Stimulated activated naive B cell treated with anti-CD40 and anti-IgM and Interleukin-4, amounts not matched to agents 10 μg/mL and 1 μg/mL and 100 μg/mL, for 72 hours (primary cell): Measurements from ENCODE around the gene OSBPL5.
"Not testable (repeated sequence)": the region's sequence is repeated elsewhere in the genome, so short reads cannot be mapped to it uniquely, and the experiment has no call there.

Source experiments
- ATAC-seq, 2 donors: fragments of 150-1000 bp; cut with Tn5 transposase; replicated peaks; 2 replicates each; pipeline ENCODE4 v1.10.0; 2021; ENCODE audit warnings: moderate library complexity in 1 of 2
- DNase-seq: peaks from one replicate; pipeline ENCODE4 v3.0.0; 2021
- H3K27ac Mint-ChIP-seq: one replicate; pipeline ENCODE4 v1.8.0; 2022; ENCODE audit warnings: mild to moderate bottlenecking, mixed read lengths
- H3K27me3 Mint-ChIP-seq, 2 donors: one replicate each; pipeline ENCODE4 v1.8.0; 2022; ENCODE audit warnings: mixed read lengths in 2 of 2
- H3K36me3 Mint-ChIP-seq, 2 donors: one replicate each; pipeline ENCODE4 v1.8.0; 2022; ENCODE audit warnings: mixed read lengths in 2 of 2, mild to moderate bottlenecking in 1 of 2
- H3K4me1 Mint-ChIP-seq, 2 donors: one replicate each; pipeline ENCODE4 v1.8.0; 2022; ENCODE audit warnings: mixed read lengths in 2 of 2, mild to moderate bottlenecking in 1 of 2
- H3K4me3 Mint-ChIP-seq, 2 donors: one replicate each; pipeline ENCODE4 v1.8.0; 2022; ENCODE audit warnings: mild to moderate bottlenecking in 2 of 2, mixed read lengths in 2 of 2, moderate library complexity in 1 of 2
- H3K9me3 Mint-ChIP-seq, 2 donors: one replicate each; pipeline ENCODE4 v1.8.0; 2022; ENCODE audit warnings: mixed read lengths in 2 of 2, mild to moderate bottlenecking in 1 of 2

The OSBPL5 gene

GRCh38 chr11:3074912-3075589 lies 90.1 kb downstream of the OSBPL5 start:
- Mint-ChIP-seq H3K4me3 (no peak overlapping the region), H3K27ac (no peak overlapping the region), H3K9me3 (no peaks in the 10 kb centered on the region), H3K27me3 (peaks cover 5 to 20% of the 10 kb centered on the region in 2 donors), H3K4me1 (peaks cover 0 to 2% of the 10 kb centered on the region in 2 donors), H3K36me3 (no peaks in the 10 kb centered on the region)
- ATAC-seq, result no peak
- DNase-seq, result no peak

DNA sequence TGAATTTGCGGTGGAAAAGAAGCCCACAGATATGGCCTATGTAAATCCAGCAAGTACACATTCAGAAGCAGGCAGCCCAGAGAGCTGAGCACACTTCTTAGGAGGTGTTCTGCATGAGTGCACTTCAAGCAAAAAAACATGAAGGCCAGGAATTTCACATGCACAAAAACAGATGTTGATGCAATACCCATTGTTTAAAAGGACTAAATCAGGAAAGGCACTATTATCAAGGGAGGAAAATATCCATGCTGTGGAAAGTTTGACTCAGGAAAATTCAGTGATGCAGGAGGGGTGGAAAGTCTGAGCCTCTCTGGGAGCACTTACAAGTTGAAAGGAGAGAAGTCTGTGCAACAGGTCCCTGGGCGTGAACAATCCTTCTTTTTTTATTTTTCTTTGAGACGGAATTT lies 92.1 kb downstream of the OSBPL5 start:
- no peak overlapping the region for H3K4me3 Mint-ChIP-seq
- no peaks in the 10 kb centered on the region for H3K36me3 Mint-ChIP-seq
- ATAC-seq, result no peak
- DNase-seq, result no peak
- peaks cover 8 to 24% of the 10 kb centered on the region in 2 donors for H3K27me3 Mint-ChIP-seq
- H3K4me1 Mint-ChIP-seq, result peaks cover 0 to 2% of the 10 kb centered on the region in 2 donors
- H3K9me3 Mint-ChIP-seq, result no peaks in the 10 kb centered on the region
- no peak overlapping the region for H3K27ac Mint-ChIP-seq

GRCh38 chr11:3069425-3069824 lies 95.7 kb downstream of the OSBPL5 start:
- no peak overlapping the region for H3K27ac Mint-ChIP-seq
- H3K36me3 Mint-ChIP-seq, result peaks cover 0 to 2% of the 10 kb centered on the region in 2 donors
- peaks cover 19 to 33% of the 10 kb centered on the region in 2 donors for H3K27me3 Mint-ChIP-seq
- peaks cover 0 to 2% of the 10 kb centered on the region in 2 donors for H3K9me3 Mint-ChIP-seq
- H3K4me1 Mint-ChIP-seq, result peaks cover 0 to 2% of the 10 kb centered on the region in 2 donors
- DNase-seq (no peak), ATAC-seq (no peak)
- H3K4me3 Mint-ChIP-seq, result no peak overlapping the region

DNA sequence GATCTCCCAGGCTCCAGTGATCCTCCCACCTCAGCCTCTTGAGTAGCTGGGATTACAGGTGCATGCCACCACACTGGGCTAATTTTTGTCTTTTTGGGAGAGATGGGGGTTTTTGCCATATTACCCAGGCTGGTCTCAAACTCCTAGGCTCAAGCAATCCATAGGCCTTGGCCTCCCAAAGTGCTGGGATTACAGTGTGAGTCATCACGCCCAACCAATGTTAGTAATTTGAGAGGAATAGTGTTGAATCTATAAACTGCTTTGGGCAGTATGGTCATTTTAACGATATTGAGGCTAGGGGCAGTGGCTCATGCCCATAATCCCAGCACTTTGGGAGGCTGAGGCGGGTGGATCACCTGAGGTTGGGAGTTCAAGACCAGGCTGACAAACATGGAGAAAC lies 98.8 kb downstream of the OSBPL5 start:
- H3K9me3 Mint-ChIP-seq, H3K36me3 Mint-ChIP-seq, H3K27ac Mint-ChIP-seq, H3K4me3 Mint-ChIP-seq, ATAC-seq, DNase-seq: not testable (repeated sequence)
- Mint-ChIP-seq H3K27me3 (peaks cover 27 to 41% of the 10 kb centered on the region in 2 donors), H3K4me1 (peaks cover 4 to 10% of the 10 kb centered on the region in 2 donors)

DNA sequence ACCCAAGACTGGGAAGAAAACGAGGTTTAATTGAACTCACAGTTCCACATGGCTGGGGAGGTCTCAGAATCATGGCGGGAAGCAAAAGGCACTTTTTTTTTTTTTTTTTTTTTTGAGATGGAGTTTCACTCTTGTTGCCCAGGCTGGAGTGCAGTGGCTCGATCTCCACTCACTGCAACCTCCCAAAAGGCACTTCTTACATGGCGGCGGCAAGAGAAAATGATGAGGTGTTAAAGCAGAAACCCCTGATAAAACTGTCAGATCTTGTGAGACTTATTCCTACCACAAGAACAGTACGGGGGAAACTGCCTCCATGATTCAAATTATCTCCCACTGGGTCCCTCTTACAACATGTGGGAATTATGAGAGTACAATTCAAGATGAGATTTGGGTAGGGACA lies 100.4 kb downstream of the OSBPL5 start:
- Mint-ChIP-seq H3K27me3 (peaks cover 27 to 35% of the 10 kb centered on the region in 2 donors), H3K4me1 (peaks cover 4 to 10% of the 10 kb centered on the region in 2 donors)
- not testable (repeated sequence) for DNase-seq, H3K36me3 Mint-ChIP-seq, H3K9me3 Mint-ChIP-seq, H3K27ac Mint-ChIP-seq, H3K4me3 Mint-ChIP-seq, ATAC-seq

DNA sequence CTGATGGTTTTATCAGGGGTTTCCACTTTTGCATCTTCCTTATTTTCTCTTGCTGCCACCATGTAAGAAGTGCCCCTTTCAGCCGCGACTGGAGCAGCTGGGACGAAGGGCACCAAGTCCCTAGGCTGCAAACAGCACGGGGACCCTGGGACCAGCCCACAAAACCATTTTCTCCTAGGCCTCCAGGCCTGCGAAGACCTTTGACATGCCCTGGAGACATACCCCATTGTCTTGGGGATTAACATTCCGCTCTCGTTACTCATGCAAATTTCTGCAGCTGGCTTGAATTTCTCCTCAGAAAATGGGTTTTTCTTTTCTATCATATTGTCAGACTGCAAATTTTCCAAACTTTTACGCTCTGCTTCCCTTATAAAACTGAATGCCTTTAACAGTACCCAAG lies 101.2 kb downstream of the OSBPL5 start:
- not testable (repeated sequence) for H3K9me3 Mint-ChIP-seq, ATAC-seq, H3K36me3 Mint-ChIP-seq, H3K27ac Mint-ChIP-seq, DNase-seq, H3K4me3 Mint-ChIP-seq
- H3K27me3 Mint-ChIP-seq, result peaks cover 22 to 35% of the 10 kb centered on the region in 2 donors
- peaks cover 4 to 10% of the 10 kb centered on the region in 2 donors for H3K4me1 Mint-ChIP-seq

GRCh38 chr11:3063432-3063831 lies 101.7 kb downstream of the OSBPL5 start:
- H3K36me3 Mint-ChIP-seq, H3K4me3 Mint-ChIP-seq, DNase-seq, H3K9me3 Mint-ChIP-seq, ATAC-seq, H3K27ac Mint-ChIP-seq: not testable (repeated sequence)
- Mint-ChIP-seq H3K4me1 (peaks cover 4 to 10% of the 10 kb centered on the region in 2 donors), H3K27me3 (peaks cover 22 to 32% of the 10 kb centered on the region in 2 donors)

DNA sequence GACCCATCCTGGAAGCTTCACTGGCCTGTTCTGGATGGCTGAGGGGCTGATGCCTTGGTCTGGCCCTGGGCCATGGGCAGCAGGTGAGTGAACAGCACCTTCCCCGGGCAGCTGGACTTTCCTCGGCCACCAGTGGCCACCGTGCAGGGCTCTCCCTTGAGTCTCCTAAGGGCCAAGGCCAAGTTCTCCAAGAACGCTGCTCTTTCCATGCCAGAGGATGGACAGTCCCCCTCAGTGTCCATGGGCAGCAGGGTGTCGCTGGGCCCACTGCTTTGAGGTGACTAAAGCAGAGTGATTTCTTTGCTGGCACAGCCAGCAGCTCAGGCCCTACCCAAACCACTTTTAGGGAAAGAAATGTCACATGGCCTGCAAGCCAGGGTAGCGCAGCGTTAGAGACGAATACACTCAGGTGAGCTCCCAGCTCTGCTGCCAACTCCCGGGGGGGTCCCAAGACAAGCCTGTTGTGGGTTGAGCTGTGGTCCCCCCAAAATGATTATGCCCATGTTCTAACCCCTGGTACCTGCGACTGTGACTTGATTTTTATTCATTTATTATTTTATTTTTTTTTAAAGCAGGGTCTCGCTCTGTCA lies 104.6 kb downstream of the OSBPL5 start:
- Mint-ChIP-seq H3K36me3 (peaks cover 0 to 9% of the 10 kb centered on the region in 2 donors), H3K27me3 (peaks cover 9 to 12% of the 10 kb centered on the region in 2 donors), H3K27ac (no peak overlapping the region), H3K9me3 (peaks cover 0 to 7% of the 10 kb centered on the region in 2 donors), H3K4me1 (peaks cover 13 to 29% of the 10 kb centered on the region in 2 donors), H3K4me3 (no peak overlapping the region)
- no peak for DNase-seq
- ATAC-seq, result no peak

GRCh38 chr11:3058753-3059664 lies 106.1 kb downstream of the OSBPL5 start:
- peaks cover 0 to under 1% of the 10 kb centered on the region in 2 donors for H3K9me3 Mint-ChIP-seq
- H3K4me3 Mint-ChIP-seq, result no peak overlapping the region
- peaks cover 5 to 8% of the 10 kb centered on the region in 2 donors for H3K27me3 Mint-ChIP-seq
- H3K36me3 Mint-ChIP-seq, result peaks cover 6 to 13% of the 10 kb centered on the region in 2 donors
- H3K4me1 Mint-ChIP-seq, result peaks cover 20 to 42% of the 10 kb centered on the region in 2 donors
- DNase-seq, result no peak
- no peak overlapping the region for H3K27ac Mint-ChIP-seq
- ATAC-seq, result no peak

DNA sequence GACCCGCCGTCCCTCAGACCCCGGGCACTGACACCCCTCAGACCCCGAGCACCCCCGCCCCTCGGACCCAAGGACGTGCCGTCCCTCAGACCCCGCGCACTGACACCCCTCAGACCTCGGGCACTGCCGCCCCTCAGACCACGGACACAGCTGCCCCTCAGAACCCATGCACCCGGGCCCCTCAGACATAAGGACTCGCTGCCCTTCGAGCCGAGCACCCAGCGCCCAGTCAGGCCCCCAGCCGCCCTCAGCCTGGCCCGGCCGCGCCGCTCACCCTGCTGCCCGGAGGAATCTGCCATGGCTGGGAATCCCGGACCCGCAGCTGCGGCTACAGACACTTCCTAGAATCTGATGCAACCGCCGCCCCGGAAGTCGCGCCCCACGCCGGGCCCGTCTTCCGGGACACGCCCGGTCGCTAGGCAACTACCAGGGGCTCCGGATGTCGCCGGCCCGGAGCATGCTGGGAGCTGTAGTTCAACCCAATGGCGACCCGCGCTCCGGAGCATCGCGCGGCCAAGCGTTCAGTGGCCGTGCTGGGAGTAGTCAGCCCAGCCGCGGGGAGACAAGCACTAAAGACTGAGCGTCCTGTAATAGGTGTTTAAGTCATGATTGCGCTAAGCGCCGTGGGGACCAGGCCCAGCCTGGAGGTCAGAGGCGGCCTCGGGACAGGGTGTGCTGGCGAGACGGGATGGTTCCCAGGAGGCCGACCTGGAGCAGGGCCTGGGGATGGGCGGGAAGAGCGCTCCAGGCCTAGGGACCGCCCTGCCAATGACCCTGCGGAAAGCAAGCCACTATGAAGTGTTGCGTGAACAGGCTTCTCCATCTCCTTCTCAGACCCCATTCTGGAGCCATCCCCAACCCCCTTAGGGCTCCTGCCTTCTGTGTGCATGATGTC lies 107.8 kb downstream of the OSBPL5 start, which contains the start of gene CARS1:
Gene CARS1 (minus strand): TSS at position 355 of the 895 bp plus-strand sequence. CDS start 56 bp downstream, at position 299.
- H3K27ac Mint-ChIP-seq, result peak within 1 kb of the TSS; percentile 95
- peaks cover 26 to 45% of the 10 kb centered on the region in 2 donors for H3K4me1 Mint-ChIP-seq
- DNase-seq, result peak; percentile 89
- no peaks in the 10 kb centered on the region for H3K9me3 Mint-ChIP-seq
- H3K4me3 Mint-ChIP-seq, result peak within 1 kb of the TSS; percentile 94 to 99
- H3K36me3 Mint-ChIP-seq, result peaks cover 12 to 22% of the 10 kb centered on the region in 2 donors
- ATAC-seq, result peak; percentile 98 to 99
- no peaks in the 10 kb centered on the region for H3K27me3 Mint-ChIP-seq

DNA sequence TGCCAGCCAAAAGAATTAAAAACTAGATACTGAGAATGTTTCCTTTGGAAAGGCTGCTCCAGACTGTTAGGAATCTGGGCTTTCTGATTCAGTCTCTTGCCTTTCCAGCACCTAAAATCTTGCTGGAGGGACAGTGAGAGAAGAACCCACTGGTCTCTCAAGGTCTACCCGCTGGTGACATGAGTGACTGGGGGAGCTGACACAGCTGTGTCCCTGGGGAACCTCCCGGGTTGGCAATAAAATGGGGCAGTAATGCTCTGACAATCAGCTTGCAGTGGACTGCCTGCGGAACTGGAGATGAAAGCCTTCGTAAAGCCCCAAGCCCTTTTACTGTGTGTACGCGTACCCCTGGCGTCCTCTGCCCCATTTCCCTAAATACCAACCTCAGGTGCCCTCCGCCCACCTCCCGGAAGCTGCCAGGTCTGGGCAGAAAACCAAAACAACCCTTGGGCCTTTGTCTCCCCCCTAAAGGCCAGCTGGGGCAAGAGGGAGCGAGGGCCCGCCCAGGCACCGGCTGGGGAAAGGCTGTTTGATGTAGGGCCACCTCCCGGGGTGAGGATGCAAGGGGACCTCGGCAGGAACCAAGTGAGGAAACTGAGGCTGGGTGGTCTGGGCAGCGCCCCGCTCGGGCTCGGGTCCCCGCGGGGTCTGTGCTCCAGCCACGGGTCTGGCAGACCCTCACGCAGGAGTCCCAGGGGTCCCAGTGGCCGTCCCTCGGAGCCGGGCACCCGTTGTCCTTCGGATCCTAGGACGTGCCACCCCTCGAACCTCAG lies 108.6 kb downstream of the OSBPL5 start:
- no peaks in the 10 kb centered on the region for H3K9me3 Mint-ChIP-seq
- peak overlapping the region; percentile 94 to 99 for H3K4me3 Mint-ChIP-seq
- ATAC-seq (peak; percentile 12 to 17), DNase-seq (peak; percentile 27)
- H3K27me3 Mint-ChIP-seq, result no peaks in the 10 kb centered on the region
- peak overlapping the region; percentile 95 for H3K27ac Mint-ChIP-seq
- H3K4me1 Mint-ChIP-seq, result peaks cover 32 to 52% of the 10 kb centered on the region in 2 donors
- peaks cover 12 to 24% of the 10 kb centered on the region in 2 donors for H3K36me3 Mint-ChIP-seq

DNA sequence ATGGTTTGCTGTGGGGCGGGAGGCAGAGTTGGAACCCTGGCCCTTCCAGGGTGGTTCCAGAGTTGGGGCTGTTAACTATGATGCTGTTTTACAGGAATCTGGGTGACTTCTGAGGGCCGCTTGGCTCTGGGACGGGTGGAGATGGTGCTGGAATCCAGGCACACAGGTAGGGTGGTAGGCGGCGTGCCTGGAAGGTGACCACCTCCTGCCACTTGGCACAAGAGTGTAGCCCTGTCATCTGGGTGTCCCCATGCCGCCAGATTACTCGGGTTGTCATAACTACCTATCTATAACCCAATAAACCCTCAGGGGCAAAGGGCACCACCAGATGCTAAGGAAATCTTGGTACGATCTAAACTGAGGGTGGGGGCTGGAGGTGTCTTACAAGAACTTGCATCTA lies 109.2 kb downstream of the OSBPL5 start:
- Mint-ChIP-seq H3K9me3 (no peaks in the 10 kb centered on the region), H3K27me3 (no peaks in the 10 kb centered on the region), H3K36me3 (peaks cover 15 to 26% of the 10 kb centered on the region in 2 donors), H3K27ac (peak overlapping the region; percentile 67), H3K4me1 (peaks cover 36 to 58% of the 10 kb centered on the region in 2 donors), H3K4me3 (peak overlapping the region; percentile 94 to 99)
- ATAC-seq, result no peak
- DNase-seq, result no peak

DNA sequence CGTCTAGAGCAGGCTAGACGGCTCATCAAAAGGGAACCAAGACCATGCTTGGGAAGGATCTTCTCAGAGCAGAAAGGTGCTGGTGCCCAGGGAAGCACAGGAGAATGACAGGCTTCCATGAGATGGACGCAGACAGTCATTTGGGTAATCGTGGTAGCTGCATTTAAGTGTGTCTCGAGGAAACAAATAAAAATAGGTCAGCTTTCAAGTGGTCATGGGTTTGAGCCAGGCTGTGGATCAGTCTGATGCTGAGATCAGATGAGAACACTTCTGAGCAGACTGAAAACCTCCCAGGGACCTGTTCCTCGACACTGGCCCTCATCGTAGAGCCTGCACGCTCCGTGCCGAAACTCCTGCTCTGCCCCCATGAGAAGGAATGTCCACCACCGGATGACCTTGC lies 112.5 kb downstream of the OSBPL5 start:
- peaks cover 52 to 72% of the 10 kb centered on the region in 2 donors for H3K4me1 Mint-ChIP-seq
- no peak overlapping the region for H3K4me3 Mint-ChIP-seq
- peaks cover 20 to 29% of the 10 kb centered on the region in 2 donors for H3K36me3 Mint-ChIP-seq
- H3K27ac Mint-ChIP-seq, result peak overlapping the region; percentile 57
- no peak for ATAC-seq
- no peaks in the 10 kb centered on the region for H3K27me3 Mint-ChIP-seq
- DNase-seq, result no peak
- H3K9me3 Mint-ChIP-seq, result no peaks in the 10 kb centered on the region
